PFSK-1 (cell line): ENCODE data around the gene NEU1.

ENCODE experiments used
- POLR2AphosphoS5 ChIP-seq: IDR thresholded peaks from 2 replicates; pipeline ENCODE4 v1.6.1; 2012; ENCODE audit warnings: low read depth, mild to moderate bottlenecking, control low read depth, low read length, moderate library complexity
- SIN3A ChIP-seq: IDR thresholded peaks from 2 replicates; pipeline ENCODE4 v1.6.1; 2012; ENCODE audit warnings: mild to moderate bottlenecking, low read length, moderate library complexity, borderline replicate concordance; ENCODE audit not compliant: insufficient read depth

- no peak for TF ChIP-seq SIN3A
- no peak for TF ChIP-seq POLR2AphosphoS5
Observed at GRCh38 chr6:31865205-31866118, 2.8 kb upstream of the NEU1 start.
